Liver (tissue), 3 donors: ENCODE results near the gene LYRM2.
"Not testable (repeated sequence)": the region's sequence is repeated elsewhere in the genome, so short reads cannot be mapped to it uniquely, and the experiment has no call there.

ENCODE experiments used
- EGR1 ChIP-seq, 2 donors: IDR thresholded peaks; 2 replicates each; pipeline ENCODE4 v1.6.1; 2016 to 2018; ENCODE audit warnings: antibody characterized with exemption in 2 of 2, low read depth in 2 of 2
- HNF4A ChIP-seq, 2 donors: conservative IDR thresholded peaks; 2 replicates each; pipeline ENCODE4 v1.6.1; 2016; ENCODE audit warnings: antibody characterized with exemption in 2 of 2, mild to moderate bottlenecking in 2 of 2
- HNF4G ChIP-seq: IDR thresholded peaks from 2 replicates; pipeline ENCODE4 v1.6.1; 2016; ENCODE audit warnings: antibody characterized with exemption
- JUND ChIP-seq, 2 donors: IDR thresholded peaks; 2 replicates each; pipeline ENCODE4 v1.6.1; 2016; ENCODE audit warnings: antibody characterized with exemption in 2 of 2
- RAD21 ChIP-seq, 2 donors: IDR thresholded peaks; 2 replicates each; pipeline ENCODE4 v1.6.1; 2016; ENCODE audit warnings: antibody characterized with exemption in 2 of 2, mild to moderate bottlenecking in 2 of 2
- RXRA ChIP-seq, 2 donors: IDR thresholded peaks; 2 replicates each; pipeline ENCODE4 v1.6.1; 2017 to 2018; ENCODE audit warnings: antibody characterized with exemption in 2 of 2, mild to moderate bottlenecking in 1 of 2
- SP1 ChIP-seq: IDR thresholded peaks from 2 replicates; pipeline ENCODE4 v1.6.1; 2018; ENCODE audit warnings: antibody characterized with exemption, mild to moderate bottlenecking
- TAF1 ChIP-seq: conservative IDR thresholded peaks from 2 replicates; pipeline ENCODE4 v1.6.1; 2016; ENCODE audit warnings: antibody characterized with exemption, mild to moderate bottlenecking
- YY1 ChIP-seq: IDR thresholded peaks from 2 replicates; pipeline ENCODE4 v1.6.1; 2016; ENCODE audit warnings: antibody characterized with exemption, mild to moderate bottlenecking
- TF ChIP-seq, protein P1 (sequence below): fragments of 150-350 bp; IDR thresholded peaks from 2 replicates; pipeline ENCODE4 v1.5.1; 2017; ENCODE audit warnings: improper control_type of control experiment, low read depth, low read length; ENCODE audit not compliant: missing input control
- TF ChIP-seq, protein P2 (sequence below): IDR thresholded peaks from 2 replicates; pipeline ENCODE4 v1.6.1; 2016; ENCODE audit warnings: antibody characterized with exemption
- TF ChIP-seq, protein P3 (sequence below): IDR thresholded peaks from 2 replicates; pipeline ENCODE4 v1.6.1; 2016; ENCODE audit warnings: antibody characterized with exemption, mild to moderate bottlenecking
- TF ChIP-seq, protein P4 (sequence below): IDR thresholded peaks from 2 replicates; pipeline ENCODE4 v1.6.1; 2016; ENCODE audit warnings: antibody characterized with exemption
- donor health status: healthy.
- donor health status: healthy.

DNA sequence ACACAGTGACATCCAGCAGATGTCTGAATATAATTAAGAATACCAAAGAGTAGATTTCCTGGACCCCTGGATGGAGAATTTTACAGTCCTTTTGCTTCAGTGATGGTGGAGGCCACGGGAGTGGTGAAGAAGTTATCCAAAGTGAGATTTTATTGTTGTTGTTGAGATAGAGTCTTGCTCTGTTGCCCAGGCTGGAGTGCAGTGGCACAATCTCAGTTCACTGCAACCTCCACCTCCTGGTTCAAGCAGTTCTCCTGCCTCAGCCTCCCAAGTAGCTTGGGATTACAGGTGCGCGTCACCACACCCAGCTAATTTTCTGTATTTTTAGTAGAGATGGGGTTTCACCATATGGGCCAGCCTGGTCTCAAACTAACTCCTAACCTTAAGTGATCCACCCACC is 3.0 kb upstream of the LYRM2 start:
- TF ChIP-seq, protein P1, sequence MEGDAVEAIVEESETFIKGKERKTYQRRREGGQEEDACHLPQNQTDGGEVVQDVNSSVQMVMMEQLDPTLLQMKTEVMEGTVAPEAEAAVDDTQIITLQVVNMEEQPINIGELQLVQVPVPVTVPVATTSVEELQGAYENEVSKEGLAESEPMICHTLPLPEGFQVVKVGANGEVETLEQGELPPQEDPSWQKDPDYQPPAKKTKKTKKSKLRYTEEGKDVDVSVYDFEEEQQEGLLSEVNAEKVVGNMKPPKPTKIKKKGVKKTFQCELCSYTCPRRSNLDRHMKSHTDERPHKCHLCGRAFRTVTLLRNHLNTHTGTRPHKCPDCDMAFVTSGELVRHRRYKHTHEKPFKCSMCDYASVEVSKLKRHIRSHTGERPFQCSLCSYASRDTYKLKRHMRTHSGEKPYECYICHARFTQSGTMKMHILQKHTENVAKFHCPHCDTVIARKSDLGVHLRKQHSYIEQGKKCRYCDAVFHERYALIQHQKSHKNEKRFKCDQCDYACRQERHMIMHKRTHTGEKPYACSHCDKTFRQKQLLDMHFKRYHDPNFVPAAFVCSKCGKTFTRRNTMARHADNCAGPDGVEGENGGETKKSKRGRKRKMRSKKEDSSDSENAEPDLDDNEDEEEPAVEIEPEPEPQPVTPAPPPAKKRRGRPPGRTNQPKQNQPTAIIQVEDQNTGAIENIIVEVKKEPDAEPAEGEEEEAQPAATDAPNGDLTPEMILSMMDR: not testable (repeated sequence)
- not testable (repeated sequence) for TF ChIP-seq RAD21 (IDR thresholded peaks at IDR 0.05); EGR1 (IDR thresholded peaks at IDR 0.05; ENCODE audit: low read depth in 2 of 2); HNF4G; HNF4A (conservative IDR thresholded peaks at IDR 0.05); SP1; JUND (IDR thresholded peaks at IDR 0.05); YY1; TAF1; RXRA (IDR thresholded peaks at IDR 0.05)
- TF ChIP-seq, protein P2, sequence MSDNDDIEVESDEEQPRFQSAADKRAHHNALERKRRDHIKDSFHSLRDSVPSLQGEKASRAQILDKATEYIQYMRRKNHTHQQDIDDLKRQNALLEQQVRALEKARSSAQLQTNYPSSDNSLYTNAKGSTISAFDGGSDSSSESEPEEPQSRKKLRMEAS: not testable (repeated sequence)
- TF ChIP-seq, protein P3, sequence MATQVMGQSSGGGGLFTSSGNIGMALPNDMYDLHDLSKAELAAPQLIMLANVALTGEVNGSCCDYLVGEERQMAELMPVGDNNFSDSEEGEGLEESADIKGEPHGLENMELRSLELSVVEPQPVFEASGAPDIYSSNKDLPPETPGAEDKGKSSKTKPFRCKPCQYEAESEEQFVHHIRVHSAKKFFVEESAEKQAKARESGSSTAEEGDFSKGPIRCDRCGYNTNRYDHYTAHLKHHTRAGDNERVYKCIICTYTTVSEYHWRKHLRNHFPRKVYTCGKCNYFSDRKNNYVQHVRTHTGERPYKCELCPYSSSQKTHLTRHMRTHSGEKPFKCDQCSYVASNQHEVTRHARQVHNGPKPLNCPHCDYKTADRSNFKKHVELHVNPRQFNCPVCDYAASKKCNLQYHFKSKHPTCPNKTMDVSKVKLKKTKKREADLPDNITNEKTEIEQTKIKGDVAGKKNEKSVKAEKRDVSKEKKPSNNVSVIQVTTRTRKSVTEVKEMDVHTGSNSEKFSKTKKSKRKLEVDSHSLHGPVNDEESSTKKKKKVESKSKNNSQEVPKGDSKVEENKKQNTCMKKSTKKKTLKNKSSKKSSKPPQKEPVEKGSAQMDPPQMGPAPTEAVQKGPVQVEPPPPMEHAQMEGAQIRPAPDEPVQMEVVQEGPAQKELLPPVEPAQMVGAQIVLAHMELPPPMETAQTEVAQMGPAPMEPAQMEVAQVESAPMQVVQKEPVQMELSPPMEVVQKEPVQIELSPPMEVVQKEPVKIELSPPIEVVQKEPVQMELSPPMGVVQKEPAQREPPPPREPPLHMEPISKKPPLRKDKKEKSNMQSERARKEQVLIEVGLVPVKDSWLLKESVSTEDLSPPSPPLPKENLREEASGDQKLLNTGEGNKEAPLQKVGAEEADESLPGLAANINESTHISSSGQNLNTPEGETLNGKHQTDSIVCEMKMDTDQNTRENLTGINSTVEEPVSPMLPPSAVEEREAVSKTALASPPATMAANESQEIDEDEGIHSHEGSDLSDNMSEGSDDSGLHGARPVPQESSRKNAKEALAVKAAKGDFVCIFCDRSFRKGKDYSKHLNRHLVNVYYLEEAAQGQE: not testable (repeated sequence)
- TF ChIP-seq, protein P4, sequence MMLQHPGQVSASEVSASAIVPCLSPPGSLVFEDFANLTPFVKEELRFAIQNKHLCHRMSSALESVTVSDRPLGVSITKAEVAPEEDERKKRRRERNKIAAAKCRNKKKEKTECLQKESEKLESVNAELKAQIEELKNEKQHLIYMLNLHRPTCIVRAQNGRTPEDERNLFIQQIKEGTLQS: not testable (repeated sequence)
